Measurements from ENCODE around the gene TAF4. TPM values are rescaled to one million over a fixed set of nuclear protein-coding genes. Genes with fewer than 3 reads are reported as not detected.

TAF4 gene
- total RNA-seq, 1 donor from 2014 or later: 28.1 TPM

GRCh38 chr20:61938839-61939690 lies 126.6 kb downstream of the TAF4 start:
- Mint-ChIP-seq H3K27ac (no peak overlapping the region), H3K4me3 (no peak overlapping the region), H3K4me1 (no peaks in the 10 kb centered on the region), H3K9me3 (no peaks in the 10 kb centered on the region), H3K36me3 (no peaks in the 10 kb centered on the region), H3K27me3 (ENCODE audit: low read depth) (no peaks in the 10 kb centered on the region)
- no peak for DNase-seq (ENCODE audit: low spot score in 2 of 2, unreplicated experiment in 2 of 2)
- no peak for TF ChIP-seq CTCF (IDR thresholded peaks at IDR 0.05; ENCODE audit: unreplicated experiment)

GRCh38 chr20:61937963-61938838 lies 127.5 kb downstream of the TAF4 start:
- Mint-ChIP-seq H3K9me3 (no peaks in the 10 kb centered on the region), H3K4me1 (no peaks in the 10 kb centered on the region), H3K36me3 (no peaks in the 10 kb centered on the region), H3K27me3 (ENCODE audit: low read depth) (no peaks in the 10 kb centered on the region), H3K4me3 (no peak overlapping the region), H3K27ac (no peak overlapping the region)
- no peak for TF ChIP-seq CTCF (IDR thresholded peaks at IDR 0.05; ENCODE audit: unreplicated experiment)
- DNase-seq (ENCODE audit: low spot score in 2 of 2, unreplicated experiment in 2 of 2): no peak

GRCh38 chr20:61937146-61937962 lies 128.3 kb downstream of the TAF4 start:
- Mint-ChIP-seq H3K27me3 (ENCODE audit: low read depth) (no peaks in the 10 kb centered on the region), H3K9me3 (no peaks in the 10 kb centered on the region), H3K4me3 (no peak overlapping the region), H3K27ac (no peak overlapping the region), H3K4me1 (no peaks in the 10 kb centered on the region), H3K36me3 (no peaks in the 10 kb centered on the region)
- no peak for DNase-seq (ENCODE audit: low spot score in 2 of 2, unreplicated experiment in 2 of 2)
- TF ChIP-seq CTCF (IDR thresholded peaks at IDR 0.05; ENCODE audit: unreplicated experiment): no peak

- no peak overlapping the region for H3K27ac Mint-ChIP-seq
- no peaks in the 10 kb centered on the region for H3K4me1 Mint-ChIP-seq
- no peaks in the 10 kb centered on the region for H3K27me3 Mint-ChIP-seq (ENCODE audit: low read depth)
- H3K9me3 Mint-ChIP-seq: no peaks in the 10 kb centered on the region
- DNase-seq (ENCODE audit: low spot score in 2 of 2, unreplicated experiment in 2 of 2): no peak
- H3K36me3 Mint-ChIP-seq: no peaks in the 10 kb centered on the region
- TF ChIP-seq CTCF (IDR thresholded peaks at IDR 0.05; ENCODE audit: unreplicated experiment): no peak
- no peak overlapping the region for H3K4me3 Mint-ChIP-seq
Measured at GRCh38 chr20:61936701-61937131, 129.0 kb downstream of the TAF4 start.

GRCh38 chr20:61935926-61936700 lies 129.6 kb downstream of the TAF4 start:
- Mint-ChIP-seq H3K27ac (no peak overlapping the region), H3K9me3 (no peaks in the 10 kb centered on the region), H3K4me3 (no peak overlapping the region), H3K27me3 (ENCODE audit: low read depth) (no peaks in the 10 kb centered on the region), H3K4me1 (no peaks in the 10 kb centered on the region), H3K36me3 (no peaks in the 10 kb centered on the region)
- no peak for DNase-seq (ENCODE audit: low spot score in 2 of 2, unreplicated experiment in 2 of 2)
- no peak for TF ChIP-seq CTCF (IDR thresholded peaks at IDR 0.05; ENCODE audit: unreplicated experiment)
